ENCODE results near the gene ACAP2.

The ACAP2 gene

DNA sequence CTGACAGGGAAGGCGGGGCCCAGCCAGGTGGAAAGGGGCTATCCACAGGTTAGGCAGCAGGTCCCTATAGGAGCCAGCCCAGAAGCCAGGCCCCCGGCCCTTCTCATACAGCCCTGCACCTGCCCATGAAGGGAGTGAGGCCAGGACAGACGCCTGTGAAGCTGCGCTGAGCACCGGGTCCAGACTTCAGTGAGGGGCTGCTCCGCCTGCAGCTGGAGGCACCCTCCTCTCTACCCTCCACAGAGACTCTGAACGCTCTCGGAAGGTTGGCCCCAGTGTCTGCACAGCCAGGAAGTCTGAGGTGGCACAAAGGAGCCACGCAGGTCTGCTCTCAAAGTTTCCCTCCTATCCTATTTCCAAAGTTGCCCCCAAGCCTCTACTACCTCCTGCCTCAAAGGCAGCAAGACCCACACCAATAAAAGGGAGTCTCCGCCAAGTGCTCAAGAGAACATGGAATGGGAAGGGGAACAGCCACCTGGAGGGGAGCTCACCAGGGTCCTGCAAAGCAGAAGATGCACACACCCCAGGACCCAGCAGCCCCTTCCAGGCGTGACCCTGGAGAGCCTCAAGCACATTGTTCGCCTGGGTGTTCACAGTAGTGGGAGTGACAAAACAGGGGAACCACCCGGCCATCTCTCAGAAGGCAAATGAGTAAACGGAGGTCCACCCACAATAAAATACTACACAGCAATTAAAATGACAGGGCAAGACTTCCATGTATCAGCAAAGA, 191.3 kb downstream of the ACAP2 start:
- no peak for DNase-seq (ENCODE audit: insufficient read length, low spot score)

DNA sequence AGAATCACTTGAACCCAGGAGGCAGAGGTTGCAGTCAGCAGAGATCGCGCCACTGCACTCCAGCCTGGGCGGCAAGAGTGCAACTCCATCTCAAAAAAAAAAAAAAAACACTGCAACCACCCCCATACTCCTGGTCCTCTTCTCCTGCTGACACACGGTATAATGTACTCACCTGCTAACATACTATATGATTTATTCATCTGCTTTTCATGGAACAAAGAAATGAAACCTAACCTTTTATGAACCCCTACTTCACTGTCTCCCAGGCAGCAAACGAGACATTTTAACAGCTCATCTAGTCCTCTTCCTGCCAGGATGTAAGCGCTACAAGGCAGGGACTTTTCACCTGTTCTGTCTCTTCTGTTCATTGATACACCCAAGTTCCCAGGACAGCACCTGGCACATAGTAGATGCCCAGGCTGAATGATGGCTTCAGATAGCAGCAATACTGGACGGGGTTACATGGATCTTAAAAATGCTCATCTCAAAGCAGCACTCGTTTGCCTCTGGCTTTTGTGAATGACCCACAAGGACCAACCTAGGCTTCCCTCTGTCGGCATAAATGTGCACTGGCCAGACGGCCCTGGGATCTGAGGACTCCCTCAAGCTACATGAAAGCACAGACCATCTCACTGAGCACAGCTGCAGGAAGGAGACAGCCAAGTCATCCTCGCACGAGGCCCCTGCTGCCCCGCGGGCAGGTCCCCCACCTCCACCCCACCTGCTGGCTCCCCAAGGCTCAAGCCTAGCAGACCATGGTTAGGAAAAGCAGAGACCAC, 192.2 kb downstream of the ACAP2 start:
- DNase-seq (ENCODE audit: insufficient read length, low spot score): no peak
- FAIRE-seq: peak; percentile 70
- TF ChIP-seq SPI1 (IDR thresholded peaks at IDR 0.05; ENCODE audit: low read depth, low read length) (no peak), POLR2AphosphoS5 (IDR thresholded peaks at IDR 0.05; ENCODE audit: low read depth, low read length) (no peak), PAX5 (IDR thresholded peaks at IDR 0.05; ENCODE audit: insufficient read depth, low read length, severe bottlenecking) (no peak), TAF1 (IDR thresholded peaks at IDR 0.05; ENCODE audit: low read depth, low read length) (no peak), POU2F2 (IDR thresholded peaks at IDR 0.05; ENCODE audit: low read depth, low read length) (0 out of 2 replicates have a peak, but pooled peaks have one; percentile 17), POLR2A (IDR thresholded peaks at IDR 0.05; ENCODE audit: low read depth, low read length) (no peak)

More for the DNA sequence above, 191.3 kb downstream of the ACAP2 start:
- TF ChIP-seq TAF1 (IDR thresholded peaks at IDR 0.05; ENCODE audit: low read depth, low read length) (no peak), POU2F2 (IDR thresholded peaks at IDR 0.05; ENCODE audit: low read depth, low read length) (no peak), SPI1 (IDR thresholded peaks at IDR 0.05; ENCODE audit: low read depth, low read length) (no peak), POLR2A (IDR thresholded peaks at IDR 0.05; ENCODE audit: low read depth, low read length) (no peak), POLR2AphosphoS5 (IDR thresholded peaks at IDR 0.05; ENCODE audit: low read depth, low read length) (no peak), PAX5 (IDR thresholded peaks at IDR 0.05; ENCODE audit: insufficient read depth, low read length, severe bottlenecking) (no peak)
- no peak for FAIRE-seq

DNA sequence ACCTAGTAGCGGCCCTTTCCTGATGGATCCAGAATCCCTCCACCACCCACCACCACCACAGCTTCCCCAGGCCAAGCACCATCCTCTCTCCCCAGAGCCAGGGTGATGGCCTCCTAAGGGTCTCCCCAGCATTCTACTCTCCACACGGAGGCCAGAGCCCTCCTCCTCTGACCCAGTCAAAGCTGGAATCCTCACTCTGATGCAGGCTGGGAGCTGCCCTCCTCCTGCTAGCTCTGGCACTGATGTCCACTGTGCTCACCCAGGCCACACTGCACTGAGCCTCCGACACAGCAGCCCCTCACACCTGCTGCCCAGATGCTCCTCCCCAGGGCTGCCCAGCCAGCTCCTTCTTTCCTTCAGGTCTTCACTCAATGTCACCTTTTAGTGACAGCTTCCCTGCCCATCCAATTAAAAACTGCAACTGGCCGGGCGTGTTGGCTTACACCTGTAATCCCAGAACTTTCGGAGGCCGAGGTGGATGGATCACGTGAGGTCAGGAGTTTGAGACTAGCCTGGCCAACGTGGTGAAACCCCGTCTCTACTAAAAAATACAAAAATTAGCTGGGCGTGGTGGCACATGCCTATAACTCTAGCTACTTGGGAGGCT, 192.9 kb downstream of the ACAP2 start:
- no peak for FAIRE-seq
- no peak for TF ChIP-seq TAF1 (IDR thresholded peaks at IDR 0.05; ENCODE audit: low read depth, low read length)
- TF ChIP-seq SPI1 (IDR thresholded peaks at IDR 0.05; ENCODE audit: low read depth, low read length): no peak
- TF ChIP-seq POLR2A (IDR thresholded peaks at IDR 0.05; ENCODE audit: low read depth, low read length): no peak
- no peak for TF ChIP-seq POU2F2 (IDR thresholded peaks at IDR 0.05; ENCODE audit: low read depth, low read length)
- no peak for TF ChIP-seq POLR2AphosphoS5 (IDR thresholded peaks at IDR 0.05; ENCODE audit: low read depth, low read length)
- TF ChIP-seq PAX5 (IDR thresholded peaks at IDR 0.05; ENCODE audit: insufficient read depth, low read length, severe bottlenecking): no peak
- no peak for DNase-seq (ENCODE audit: insufficient read length, low spot score)

DNA sequence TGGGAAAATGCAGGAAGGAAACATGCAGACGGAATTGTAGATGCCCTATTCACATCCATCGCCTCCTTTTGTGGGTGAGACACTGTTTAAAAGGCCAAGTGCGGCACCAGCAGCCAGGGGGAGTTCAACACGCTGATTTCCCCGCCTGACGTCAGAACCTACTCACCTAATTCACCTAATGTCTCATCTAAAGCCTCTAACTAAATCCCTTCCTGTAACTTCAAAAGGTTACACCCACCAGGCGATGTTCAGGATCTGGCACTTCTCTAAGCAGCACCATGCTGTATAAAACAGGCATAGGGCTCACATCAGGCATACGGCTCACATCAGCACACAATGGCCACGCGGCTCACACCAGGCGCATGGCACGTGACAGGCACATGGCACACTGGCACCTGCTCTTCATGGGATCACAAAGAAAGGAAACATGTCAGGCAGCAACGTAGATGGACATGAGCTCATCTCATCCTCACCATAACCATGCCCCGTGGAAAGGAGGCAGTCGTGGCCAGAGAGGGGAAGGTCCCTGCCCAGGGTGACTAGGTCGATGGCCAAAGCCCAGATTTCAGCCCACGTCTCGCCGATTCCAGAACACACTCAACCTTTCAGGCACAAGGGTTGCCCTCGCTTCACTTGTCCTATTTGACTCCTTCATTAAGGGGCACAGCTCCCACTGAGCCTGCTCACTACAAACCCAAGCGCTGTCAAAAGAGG, 193.6 kb downstream of the ACAP2 start:
- DNase-seq (ENCODE audit: insufficient read length, low spot score) (no peak), FAIRE-seq (no peak)
- TF ChIP-seq POU2F2 (IDR thresholded peaks at IDR 0.05; ENCODE audit: low read depth, low read length): no peak

DNA sequence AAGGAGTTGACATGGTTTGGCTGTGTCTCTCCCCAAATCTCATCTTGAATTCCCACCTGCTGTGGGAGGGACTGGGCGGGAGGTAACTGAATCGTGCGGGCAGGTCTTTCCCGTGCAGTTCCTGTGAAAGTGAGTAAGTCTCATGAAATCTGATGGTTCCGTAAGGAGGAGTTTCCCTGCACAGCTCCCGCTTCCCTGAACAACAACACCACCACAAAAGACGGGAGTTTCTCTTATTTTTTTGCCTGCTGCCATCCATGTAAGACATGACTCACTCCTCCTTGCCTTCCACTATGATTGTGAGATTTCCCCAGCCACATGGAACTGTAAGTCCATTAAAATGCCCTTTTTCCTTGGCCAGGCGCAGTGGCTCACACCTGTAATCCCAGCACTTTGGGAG, 194.5 kb downstream of the ACAP2 start:
- DNase-seq (ENCODE audit: insufficient read length, low spot score) (no peak), FAIRE-seq (no peak)
- TF ChIP-seq POU2F2 (IDR thresholded peaks at IDR 0.05; ENCODE audit: low read depth, low read length): no peak
- TF ChIP-seq SPI1 (IDR thresholded peaks at IDR 0.05; ENCODE audit: low read depth, low read length): no peak
- no peak for TF ChIP-seq POLR2AphosphoS5 (IDR thresholded peaks at IDR 0.05; ENCODE audit: low read depth, low read length)
- no peak for TF ChIP-seq POLR2A (IDR thresholded peaks at IDR 0.05; ENCODE audit: low read depth, low read length)
- no peak for TF ChIP-seq PAX5 (IDR thresholded peaks at IDR 0.05; ENCODE audit: insufficient read depth, low read length, severe bottlenecking)
- no peak for TF ChIP-seq TAF1 (IDR thresholded peaks at IDR 0.05; ENCODE audit: low read depth, low read length)

DNA sequence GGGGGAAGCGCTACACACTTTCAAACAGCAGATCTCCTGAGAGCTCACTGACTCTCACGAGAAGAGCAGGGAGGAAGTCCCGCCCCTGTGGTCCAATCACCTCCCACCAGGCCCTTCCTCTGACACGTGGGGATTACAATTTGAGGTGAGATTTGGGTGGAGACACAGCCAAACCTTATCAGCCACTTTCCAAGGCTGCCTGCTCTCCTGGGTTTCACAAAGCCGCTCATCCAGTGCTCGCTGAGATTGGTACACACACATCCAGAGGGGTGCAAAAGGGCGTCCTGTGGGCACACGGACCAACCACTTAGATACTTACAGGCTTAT, 195.0 kb downstream of the ACAP2 start:
- no peak for DNase-seq (ENCODE audit: insufficient read length, low spot score)
- TF ChIP-seq POLR2AphosphoS5 (IDR thresholded peaks at IDR 0.05; ENCODE audit: low read depth, low read length) (no peak), PAX5 (IDR thresholded peaks at IDR 0.05; ENCODE audit: insufficient read depth, low read length, severe bottlenecking) (no peak), POLR2A (IDR thresholded peaks at IDR 0.05; ENCODE audit: low read depth, low read length) (no peak), SPI1 (IDR thresholded peaks at IDR 0.05; ENCODE audit: low read depth, low read length) (0 out of 2 replicates have a peak, but pooled peaks have one; percentile 16), POU2F2 (IDR thresholded peaks at IDR 0.05; ENCODE audit: low read depth, low read length) (no peak)
- no peak for FAIRE-seq

DNA sequence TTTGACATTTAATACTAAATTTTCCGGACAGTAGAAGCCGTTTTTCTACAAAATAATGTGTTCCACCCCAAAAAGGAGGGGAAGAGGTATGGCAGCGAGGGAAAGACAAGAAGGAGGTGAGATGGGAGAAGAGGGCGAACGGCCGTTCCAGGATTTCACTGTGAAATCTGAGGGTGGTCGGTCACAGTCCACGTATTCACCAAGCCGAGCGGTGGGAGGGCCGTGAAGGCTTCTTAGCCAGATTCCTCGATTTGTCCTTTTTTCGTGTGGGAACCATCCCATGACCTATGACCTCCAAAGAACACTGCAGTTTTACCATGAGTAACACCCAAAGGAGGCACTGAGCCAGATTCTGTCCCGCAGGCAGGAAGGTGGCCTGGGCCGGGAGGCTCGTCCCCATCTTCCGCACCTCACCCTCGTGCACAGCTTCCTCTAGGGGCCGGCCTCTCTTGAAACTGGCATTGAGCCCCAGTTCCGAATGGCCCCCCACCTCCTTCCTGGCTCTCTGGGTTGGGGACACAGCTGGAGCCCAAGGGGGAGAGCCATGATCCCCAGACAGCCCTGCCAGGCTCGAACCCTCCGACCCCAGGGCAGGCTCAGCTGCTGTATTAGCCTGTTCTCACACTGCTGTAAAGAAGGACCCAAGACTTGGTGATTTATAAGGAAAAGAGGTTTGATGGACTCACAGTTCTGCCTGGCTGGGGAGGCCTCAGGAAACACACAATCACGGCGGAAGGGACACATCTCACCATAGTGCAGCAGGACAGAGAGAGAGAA, 195.5 kb downstream of the ACAP2 start:
- DNase-seq (ENCODE audit: insufficient read length, low spot score) (no peak), FAIRE-seq (no peak)
- TF ChIP-seq POLR2A (IDR thresholded peaks at IDR 0.05; ENCODE audit: low read depth, low read length) (no peak), POLR2AphosphoS5 (IDR thresholded peaks at IDR 0.05; ENCODE audit: low read depth, low read length) (no peak), TAF1 (IDR thresholded peaks at IDR 0.05; ENCODE audit: low read depth, low read length) (no peak), POU2F2 (IDR thresholded peaks at IDR 0.05; ENCODE audit: low read depth, low read length) (no peak), SPI1 (IDR thresholded peaks at IDR 0.05; ENCODE audit: low read depth, low read length) (no peak)

DNA sequence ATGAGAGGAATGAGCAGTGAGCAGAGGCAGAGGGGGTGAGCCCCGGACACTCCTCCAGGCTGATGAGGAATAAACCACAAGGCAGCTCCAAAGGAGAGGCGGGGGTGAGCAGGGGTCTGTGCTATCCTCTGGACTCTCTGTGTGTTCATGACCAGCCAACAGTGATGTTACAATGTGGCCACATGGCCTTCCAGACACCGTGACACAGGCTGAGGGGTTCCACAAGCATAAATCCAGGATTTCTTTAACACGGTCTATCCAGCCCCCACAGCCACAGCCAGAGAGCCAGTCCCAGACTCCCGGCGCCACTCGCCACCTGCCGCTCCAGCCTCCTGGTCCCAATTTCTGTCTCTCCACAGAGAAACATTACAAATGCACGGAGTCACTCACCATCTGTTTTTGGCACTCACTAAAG, 196.2 kb downstream of the ACAP2 start:
- FAIRE-seq (no peak), DNase-seq (ENCODE audit: insufficient read length, low spot score) (no peak)
- TF ChIP-seq POLR2A (IDR thresholded peaks at IDR 0.05; ENCODE audit: low read depth, low read length) (no peak), POLR2AphosphoS5 (IDR thresholded peaks at IDR 0.05; ENCODE audit: low read depth, low read length) (no peak), PAX5 (IDR thresholded peaks at IDR 0.05; ENCODE audit: insufficient read depth, low read length, severe bottlenecking) (no peak), TAF1 (IDR thresholded peaks at IDR 0.05; ENCODE audit: low read depth, low read length) (no peak), SPI1 (IDR thresholded peaks at IDR 0.05; ENCODE audit: low read depth, low read length) (no peak), POU2F2 (IDR thresholded peaks at IDR 0.05; ENCODE audit: low read depth, low read length) (no peak)

Data from GM12891 (cell line).